Body of pancreas (tissue), 4 donors: ENCODE data around the gene TOMM7. TPM values are rescaled to one million over a fixed set of nuclear protein-coding genes. Genes with fewer than 3 reads are reported as not detected.
A peak's percentile ranks its signal among the peaks of the same experiment; 100 is the strongest.

Experiments used
- ATAC-seq: fragments of 150-250 bp; one replicate; pipeline ENCODE4 v1.9.1; 2016
- DNase-seq, 4 donors: peaks; one replicate each; pipeline ENCODE4 v3.0.0-alpha.2; 2019
- H3K27ac ChIP-seq, 4 donors: fragments of 200-600 bp; sonication (generic); 1 replicate in 3 of 4; 2 replicates in 1 of 4; pipeline versions ENCODE4 v1.5.1 to v1.6.1; 2016 to 2019; ENCODE audit warnings: mild to moderate bottlenecking in 1 of 4, mixed read lengths in 1 of 4, moderate library complexity in 1 of 4
- H3K27me3 ChIP-seq, 2 donors: fragments of 200-600 bp; sonication (generic); one replicate each; pipeline ENCODE4 v1.6.0; 2016; ENCODE audit warnings: mild to moderate bottlenecking in 1 of 2
- H3K36me3 ChIP-seq, 2 donors: fragments of 200-600 bp; sonication (generic); replicated peaks in 1 of 2; 2 replicates each; pipeline ENCODE4 v1.5.1; 2016; ENCODE audit warnings: low read depth in 2 of 2; ENCODE audit not compliant: insufficient read depth in 1 of 2
- H3K4me1 ChIP-seq: fragments of 200-600 bp; sonication (generic); one replicate; pipeline ENCODE4 v1.6.0; 2016
- H3K4me3 ChIP-seq, 2 donors: fragments of 200-600 bp; sonication (generic); 1 replicate in 1 of 2; 2 replicates in 1 of 2; pipeline ENCODE4 v1.5.1; 2016 to 2019
- H3K9me3 ChIP-seq, 3 donors: fragments of 200-600 bp; sonication (generic); 1 replicate in 2 of 3; 2 replicates in 1 of 3; pipeline ENCODE4 v1.5.1; 2016
- POLR2A ChIP-seq, 3 donors: fragments of 450-650 bp; IDR thresholded peaks; one replicate each; pipeline ENCODE4 v1.6.1; 2016; ENCODE audit warnings: antibody characterized with exemption in 3 of 3, mild to moderate bottlenecking in 2 of 3
- WGBS, 2 donors: methylation state at CpG; one replicate each; pipeline ENCODE4 v1.1.5; 2017; 5-methylcytosine and 5-hydroxymethylcytosine counted together
- intact Hi-C: fragments of 100-400 bp; cut with DNase I; formaldehyde crosslinking; loops from one replicate; pipeline ENCODE4 v1.15.1; 2023
- total RNA-seq, 2 donors: library from RNA; depleted of rRNA; stranded (reverse); fragments of >200 nt; gene quantifications; one replicate each; pipeline ENCODE4 v1.1.0, GENCODE V29; 2016
- TF ChIP-seq, protein P1 (sequence below), 7 experiments: fragments of 450-650 bp in 4 of 7; fragments of 200-600 bp in 3 of 7; sonication (generic) in 3 of 7; IDR thresholded peaks; one replicate each; pipeline ENCODE4 v1.5.1; 2016 to 2019; ENCODE audit warnings: antibody characterized with exemption in 7 of 7

TOMM7 gene
- total RNA-seq, 2 donors from 2014 or later, result 77.8 to 103 TPM

DNA sequence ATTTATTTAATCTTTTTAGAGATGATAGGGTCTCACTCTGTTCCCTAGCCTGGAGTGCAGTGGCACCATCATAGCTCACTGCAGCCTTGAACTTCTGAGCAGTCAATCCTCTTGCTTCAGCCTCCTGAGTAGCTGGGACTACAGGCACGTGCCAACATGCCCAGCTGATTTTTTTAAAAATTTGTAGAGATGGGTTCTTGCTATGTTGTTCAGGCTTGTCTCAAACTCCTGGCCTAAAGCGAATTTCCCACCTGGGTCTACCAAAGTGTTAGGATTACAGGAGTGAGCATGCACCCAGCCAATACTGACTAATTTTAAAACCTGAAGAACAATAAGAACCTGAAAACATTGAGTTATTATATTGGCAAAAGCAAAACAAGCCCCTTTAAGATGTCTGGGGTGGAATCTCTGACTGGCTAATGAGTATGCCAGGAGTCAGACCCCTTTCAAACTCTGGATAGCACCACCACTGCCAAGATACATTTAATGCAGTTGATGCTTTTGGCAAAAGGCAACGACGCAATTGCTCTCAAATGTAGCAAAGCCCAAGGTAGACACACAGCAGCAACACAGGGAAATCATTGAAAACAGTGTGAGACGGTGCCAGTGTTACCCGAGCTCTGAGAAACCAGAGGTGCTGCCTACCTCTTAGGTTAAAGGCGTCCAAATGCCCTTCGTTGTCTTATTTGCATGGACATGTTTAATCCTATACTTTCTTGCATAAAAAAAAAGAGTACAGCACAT is 40.7 kb upstream of the TOMM7 start:
- ATAC-seq (no peak), DNase-seq (no peak)
- Histone ChIP-seq H3K4me1 (peaks cover 37% of the 10 kb centered on the region), H3K27me3 (no peaks in the 10 kb centered on the region), H3K36me3 (no peaks in the 10 kb centered on the region), H3K4me3 (no peak overlapping the region), H3K9me3 (no peaks in the 10 kb centered on the region), H3K27ac (no peak overlapping the region)
- WGBS, 2 donors, result 94 to 96% methylated on average over 8 of the region's 8 CpGs
- TF ChIP-seq, protein P1, sequence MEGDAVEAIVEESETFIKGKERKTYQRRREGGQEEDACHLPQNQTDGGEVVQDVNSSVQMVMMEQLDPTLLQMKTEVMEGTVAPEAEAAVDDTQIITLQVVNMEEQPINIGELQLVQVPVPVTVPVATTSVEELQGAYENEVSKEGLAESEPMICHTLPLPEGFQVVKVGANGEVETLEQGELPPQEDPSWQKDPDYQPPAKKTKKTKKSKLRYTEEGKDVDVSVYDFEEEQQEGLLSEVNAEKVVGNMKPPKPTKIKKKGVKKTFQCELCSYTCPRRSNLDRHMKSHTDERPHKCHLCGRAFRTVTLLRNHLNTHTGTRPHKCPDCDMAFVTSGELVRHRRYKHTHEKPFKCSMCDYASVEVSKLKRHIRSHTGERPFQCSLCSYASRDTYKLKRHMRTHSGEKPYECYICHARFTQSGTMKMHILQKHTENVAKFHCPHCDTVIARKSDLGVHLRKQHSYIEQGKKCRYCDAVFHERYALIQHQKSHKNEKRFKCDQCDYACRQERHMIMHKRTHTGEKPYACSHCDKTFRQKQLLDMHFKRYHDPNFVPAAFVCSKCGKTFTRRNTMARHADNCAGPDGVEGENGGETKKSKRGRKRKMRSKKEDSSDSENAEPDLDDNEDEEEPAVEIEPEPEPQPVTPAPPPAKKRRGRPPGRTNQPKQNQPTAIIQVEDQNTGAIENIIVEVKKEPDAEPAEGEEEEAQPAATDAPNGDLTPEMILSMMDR (IDR thresholded peaks at IDR 0.05), result no peak
- no peak for TF ChIP-seq POLR2A (IDR thresholded peaks at IDR 0.05)
- intact Hi-C loops, result no loop called here

DNA sequence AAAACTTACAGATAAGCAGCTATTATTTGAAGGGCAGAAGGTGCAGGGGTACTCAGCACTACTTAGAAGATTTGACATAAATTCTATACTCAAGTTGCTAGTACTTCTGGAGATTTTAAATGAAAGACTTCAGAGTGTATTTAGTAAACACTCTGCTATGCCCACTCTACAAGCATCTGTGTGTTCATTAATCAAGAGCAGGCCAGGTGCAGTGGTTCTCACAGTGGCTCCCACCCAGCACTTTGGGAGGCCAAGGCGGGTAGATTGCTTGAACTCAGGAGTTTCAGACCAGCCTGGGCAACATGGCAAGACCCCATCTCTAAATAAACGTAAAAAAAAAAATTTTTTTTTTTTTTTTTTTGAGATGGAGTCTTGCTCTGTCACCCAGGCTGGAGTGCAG is 38.9 kb upstream of the TOMM7 start:
- no peaks in the 10 kb centered on the region for H3K36me3 ChIP-seq
- intact Hi-C loops, result no loop called here
- ATAC-seq (no peak), DNase-seq (peak; percentile 54 to 80 (median 66))
- WGBS, 2 donors, result 46 to 57% methylated on average over 2 of the region's 2 CpGs
- TF ChIP-seq, protein P1 (IDR thresholded peaks at IDR 0.05), result no peak
- no peak for TF ChIP-seq POLR2A (IDR thresholded peaks at IDR 0.05)
- H3K4me3 ChIP-seq, result no peak overlapping the region
- H3K27ac ChIP-seq, result peak overlapping the region; percentile 41 to 78 (median 74)
- H3K4me1 ChIP-seq, result peaks cover 37% of the 10 kb centered on the region
- no peaks in the 10 kb centered on the region for H3K9me3 ChIP-seq
- no peaks in the 10 kb centered on the region for H3K27me3 ChIP-seq

DNA sequence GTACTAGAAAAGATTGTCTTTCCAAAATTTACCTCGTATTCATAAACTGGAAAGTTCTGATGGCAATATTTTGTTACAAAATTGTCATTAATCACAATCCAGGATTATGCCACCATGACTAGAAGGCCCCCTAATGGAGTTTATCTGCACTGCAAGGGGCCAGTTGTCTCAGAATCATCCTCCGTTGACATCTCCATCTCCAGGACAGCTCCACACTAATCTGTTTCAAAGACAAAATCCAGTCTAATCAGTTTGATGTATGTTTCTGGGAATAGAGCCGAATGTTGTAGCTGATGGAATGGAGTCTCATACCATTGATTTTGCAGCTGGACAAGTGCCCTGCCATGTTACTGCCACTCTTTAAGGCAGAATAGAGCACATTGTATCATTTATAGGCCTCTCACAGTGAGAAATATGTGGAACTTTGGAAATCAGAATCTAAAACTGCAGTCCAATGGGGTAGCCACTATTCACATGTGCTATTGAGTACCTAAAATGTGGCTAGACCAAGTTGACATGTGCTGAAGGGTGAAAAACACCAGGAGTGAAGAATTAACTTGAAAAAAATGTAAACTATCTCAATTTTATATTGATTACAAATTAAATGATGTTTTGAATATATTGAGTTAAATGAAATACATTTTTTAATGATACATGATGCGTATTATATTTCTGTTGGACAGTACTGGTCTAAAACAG is 38.3 kb upstream of the TOMM7 start:
- Histone ChIP-seq H3K4me3 (no peak overlapping the region), H3K4me1 (peaks cover 43% of the 10 kb centered on the region), H3K36me3 (no peaks in the 10 kb centered on the region), H3K27ac (peak overlapping the region; percentile 41 to 78 (median 74)), H3K27me3 (no peaks in the 10 kb centered on the region), H3K9me3 (no peaks in the 10 kb centered on the region)
- 59 to 72% methylated on average over 4 of the region's 4 CpGs for WGBS, 2 donors
- intact Hi-C loops, result no loop called here
- DNase-seq (no peak), ATAC-seq (no peak)
- TF ChIP-seq, protein P1 (IDR thresholded peaks at IDR 0.05), result peak in 5 of 7 experiments; percentile 9 to 42 (median 24)
- TF ChIP-seq POLR2A (IDR thresholded peaks at IDR 0.05), result no peak

DNA sequence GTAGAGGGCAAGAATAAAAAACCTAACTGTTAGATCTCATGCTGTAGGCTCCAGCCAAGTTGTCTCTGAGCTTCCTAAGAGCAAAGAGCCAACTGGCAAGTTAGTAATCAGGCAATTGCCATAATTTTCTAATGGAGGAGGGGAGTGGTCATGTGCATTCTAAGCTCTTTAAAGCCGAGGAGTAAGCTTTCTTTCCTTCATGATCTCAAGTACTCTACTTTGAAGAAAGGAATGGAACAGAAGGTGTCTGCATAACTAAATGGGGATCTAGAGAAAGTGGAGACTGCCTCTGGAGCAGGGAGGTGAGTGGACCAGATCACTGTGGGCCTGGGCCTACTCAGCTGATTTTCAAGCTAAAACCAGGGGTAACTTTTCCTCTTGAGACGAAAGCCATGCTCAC is 37.7 kb upstream of the TOMM7 start:
- peaks cover 47% of the 10 kb centered on the region for H3K4me1 ChIP-seq
- no peaks in the 10 kb centered on the region for H3K27me3 ChIP-seq
- ATAC-seq (peak; percentile 6), DNase-seq (no peak)
- intact Hi-C loops, result no loop called here
- peak overlapping the region; percentile 41 to 78 (median 74) for H3K27ac ChIP-seq
- TF ChIP-seq POLR2A (IDR thresholded peaks at IDR 0.05), result no peak
- TF ChIP-seq, protein P1 (IDR thresholded peaks at IDR 0.05), result no peak
- WGBS, 2 donors, result 67 to 88% methylated on average over 2 of the region's 2 CpGs
- H3K4me3 ChIP-seq, result no peak overlapping the region
- H3K9me3 ChIP-seq, result no peaks in the 10 kb centered on the region
- H3K36me3 ChIP-seq, result no peaks in the 10 kb centered on the region
